HG02642 (cell line): ENCODE results near the gene JAM3.

Source experiments
- ATAC-seq: cut with Tn5 transposase; IDR thresholded peaks from one replicate; pipeline ENCODE4 v1.9.1; 2021; ENCODE audit warnings: mild to moderate bottlenecking; ENCODE audit not compliant: unreplicated experiment, poor library complexity

Gene JAM3

DNA sequence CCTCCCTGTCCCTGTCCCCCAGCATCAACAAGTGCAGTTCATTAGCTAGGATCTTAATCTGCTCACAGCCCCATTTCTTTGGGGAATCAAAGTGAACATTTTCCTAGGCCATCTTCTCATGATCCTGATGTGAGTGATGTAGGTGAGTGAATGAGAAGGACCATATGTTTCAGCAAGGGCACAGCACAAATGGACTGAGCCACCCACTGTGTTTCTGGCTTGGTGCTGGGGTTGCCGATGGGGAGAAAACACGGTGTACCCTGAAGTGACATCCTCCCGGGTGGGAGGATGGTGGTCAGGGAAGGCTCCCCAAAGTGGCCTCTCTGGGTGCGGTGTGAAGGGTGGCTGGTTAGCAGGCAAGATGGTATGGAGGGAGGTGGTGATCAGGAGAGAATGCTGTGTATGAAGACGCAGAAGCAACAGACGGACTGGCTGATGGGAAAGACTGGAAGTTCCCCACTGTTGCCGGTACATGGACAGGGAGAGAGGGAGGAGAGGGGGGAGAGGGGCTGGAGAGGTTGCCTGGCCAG is 72.2 kb downstream of the JAM3 start:
- ATAC-seq, result no peak

DNA sequence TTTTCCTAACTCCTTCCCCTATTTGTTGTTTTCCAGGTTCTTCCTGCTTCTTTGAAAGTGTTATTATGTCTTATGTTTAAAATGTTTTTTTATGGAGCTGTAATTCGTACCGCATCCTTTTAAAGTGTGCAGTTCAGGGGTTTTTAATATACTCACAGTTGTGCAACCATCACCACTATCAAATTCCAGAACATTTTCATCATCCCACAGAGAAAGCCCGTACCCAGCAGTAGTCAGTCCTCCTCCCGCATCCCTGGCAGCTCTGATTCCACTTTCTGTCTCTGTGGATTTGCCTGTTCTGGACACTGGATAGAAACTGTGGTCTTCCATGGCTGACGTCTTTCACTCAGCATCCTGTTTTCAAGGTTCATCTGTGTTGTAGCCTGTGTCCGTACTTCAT is 73.7 kb downstream of the JAM3 start:
- no peak for ATAC-seq

DNA sequence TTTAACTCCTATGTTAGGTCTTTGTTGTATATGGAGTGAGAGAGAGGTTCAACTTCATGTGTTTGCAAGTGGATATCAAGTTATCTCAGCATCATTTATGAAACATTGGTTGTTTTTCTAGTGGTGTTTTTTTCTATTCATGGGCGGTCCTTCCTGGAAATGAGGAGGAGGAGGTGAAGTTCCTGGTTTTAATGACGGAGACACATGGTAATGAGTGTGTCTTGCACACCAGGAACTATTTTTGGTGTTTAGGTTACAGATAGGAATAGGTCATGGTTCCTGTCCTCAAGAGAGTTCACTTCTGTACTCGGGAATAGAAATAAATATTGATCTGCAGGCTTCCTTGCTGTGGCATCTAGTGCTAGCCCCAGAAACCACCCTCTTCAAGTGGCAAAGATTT is 74.9 kb downstream of the JAM3 start:
- ATAC-seq, result no peak

DNA sequence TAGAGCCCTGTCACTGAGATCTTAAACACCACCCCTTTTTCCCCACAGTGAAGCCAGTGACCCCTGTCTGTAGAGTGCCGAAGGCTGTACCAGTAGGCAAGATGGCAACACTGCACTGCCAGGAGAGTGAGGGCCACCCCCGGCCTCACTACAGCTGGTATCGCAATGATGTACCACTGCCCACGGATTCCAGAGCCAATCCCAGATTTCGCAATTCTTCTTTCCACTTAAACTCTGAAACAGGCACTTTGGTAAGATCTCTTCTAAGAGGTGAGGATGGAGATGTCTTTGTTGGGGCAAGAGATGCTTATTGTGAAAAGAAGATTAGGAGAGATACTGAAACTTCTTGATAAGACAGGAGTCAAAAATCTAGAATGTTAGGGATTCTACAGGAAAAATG is 75.9 kb downstream of the JAM3 start:
- no peak for ATAC-seq

DNA sequence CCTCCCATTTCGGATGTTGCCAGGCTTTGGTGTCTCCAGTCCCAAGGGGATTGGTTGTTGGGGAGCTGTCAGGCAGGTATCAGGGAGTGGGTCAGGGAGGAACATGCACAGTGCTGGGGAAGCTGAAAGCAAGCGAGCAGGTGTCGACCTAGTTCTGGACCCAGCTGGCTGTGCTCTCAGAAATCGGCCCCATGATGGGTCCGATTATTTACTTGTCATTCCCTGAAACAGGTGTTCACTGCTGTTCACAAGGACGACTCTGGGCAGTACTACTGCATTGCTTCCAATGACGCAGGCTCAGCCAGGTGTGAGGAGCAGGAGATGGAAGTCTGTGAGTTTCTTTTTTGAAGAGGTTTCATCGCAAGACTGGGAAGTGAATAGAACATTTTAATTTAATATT is 76.8 kb downstream of the JAM3 start:
- no peak for ATAC-seq

DNA sequence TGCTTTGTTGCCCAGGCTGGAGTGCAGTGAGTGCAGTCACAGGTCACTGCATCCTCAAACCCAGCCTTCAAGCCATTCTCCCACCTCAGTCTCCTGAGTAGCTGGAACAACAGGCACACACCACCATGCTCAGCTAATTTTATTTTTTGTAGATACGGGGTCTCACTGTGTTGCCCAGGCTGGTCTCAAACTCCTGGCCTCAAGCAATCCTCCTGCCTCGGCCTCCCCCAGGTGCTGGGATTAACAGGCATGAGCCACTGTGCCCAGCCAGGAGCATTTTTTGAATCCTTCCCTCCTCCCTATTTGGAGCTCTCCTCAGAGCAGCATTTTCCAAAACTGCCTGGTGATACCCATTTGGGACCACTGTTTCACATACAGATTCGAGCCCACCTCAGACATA is 77.7 kb downstream of the JAM3 start:
- no peak for ATAC-seq

DNA sequence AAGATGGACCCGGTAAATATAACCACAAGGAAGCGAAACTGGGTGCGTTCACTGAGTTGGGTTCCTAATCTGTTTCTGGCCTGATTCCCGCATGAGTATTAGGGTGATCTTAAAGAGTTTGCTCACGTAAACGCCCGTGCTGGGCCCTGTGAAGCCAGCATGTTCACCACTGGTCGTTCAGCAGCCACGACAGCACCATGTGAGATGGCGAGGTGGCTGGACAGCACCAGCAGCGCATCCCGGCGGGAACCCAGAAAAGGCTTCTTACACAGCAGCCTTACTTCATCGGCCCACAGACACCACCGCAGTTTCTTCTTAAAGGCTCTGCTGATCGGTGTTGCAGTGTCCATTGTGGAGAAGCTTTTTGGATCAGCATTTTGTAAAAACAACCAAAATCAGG is 80.5 kb downstream of the JAM3 start:
- ATAC-seq, result no peak

DNA sequence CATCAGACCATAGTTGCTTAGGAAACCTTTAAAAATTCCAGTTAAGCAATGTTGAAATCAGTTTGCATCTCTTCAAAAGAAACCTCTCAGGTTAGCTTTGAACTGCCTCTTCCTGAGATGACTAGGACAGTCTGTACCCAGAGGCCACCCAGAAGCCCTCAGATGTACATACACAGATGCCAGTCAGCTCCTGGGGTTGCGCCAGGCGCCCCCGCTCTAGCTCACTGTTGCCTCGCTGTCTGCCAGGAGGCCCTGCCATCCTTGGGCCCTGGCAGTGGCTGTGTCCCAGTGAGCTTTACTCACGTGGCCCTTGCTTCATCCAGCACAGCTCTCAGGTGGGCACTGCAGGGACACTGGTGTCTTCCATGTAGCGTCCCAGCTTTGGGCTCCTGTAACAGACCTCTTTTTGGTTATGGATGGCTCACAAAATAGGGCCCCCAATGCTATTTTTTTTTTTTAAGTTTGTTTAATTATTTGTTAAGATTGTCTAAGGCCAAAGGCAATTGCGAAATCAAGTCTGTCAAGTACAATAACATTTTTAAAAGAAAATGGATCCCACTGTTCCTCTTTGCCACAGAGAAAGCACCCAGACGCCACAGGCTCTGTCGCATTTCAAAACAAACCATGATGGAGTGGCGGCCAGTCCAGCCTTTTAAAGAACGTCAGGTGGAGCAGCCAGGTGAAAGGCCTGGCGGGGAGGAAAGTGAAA is 81.5 kb downstream of the JAM3 start:
- ATAC-seq, result no peak

DNA sequence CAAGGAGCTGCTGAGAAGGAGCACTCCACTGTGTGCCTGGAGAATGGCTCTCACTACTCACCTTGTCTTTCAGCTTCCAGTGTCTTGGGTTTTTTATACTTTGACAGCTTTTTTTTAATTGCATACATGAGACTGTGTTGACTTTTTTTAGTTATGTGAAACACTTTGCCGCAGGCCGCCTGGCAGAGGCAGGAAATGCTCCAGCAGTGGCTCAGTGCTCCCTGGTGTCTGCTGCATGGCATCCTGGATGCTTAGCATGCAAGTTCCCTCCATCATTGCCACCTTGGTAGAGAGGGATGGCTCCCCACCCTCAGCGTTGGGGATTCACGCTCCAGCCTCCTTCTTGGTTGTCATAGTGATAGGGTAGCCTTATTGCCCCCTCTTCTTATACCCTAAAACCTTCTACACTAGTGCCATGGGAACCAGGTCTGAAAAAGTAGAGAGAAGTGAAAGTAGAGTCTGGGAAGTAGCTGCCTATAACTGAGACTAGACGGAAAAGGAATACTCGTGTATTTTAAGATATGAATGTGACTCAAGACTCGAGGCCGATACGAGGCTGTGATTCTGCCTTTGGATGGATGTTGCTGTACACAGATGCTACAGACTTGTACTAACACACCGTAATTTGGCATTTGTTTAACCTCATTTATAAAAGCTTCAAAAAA is 82.3 kb downstream of the JAM3 start:
- ATAC-seq, result no peak

DNA sequence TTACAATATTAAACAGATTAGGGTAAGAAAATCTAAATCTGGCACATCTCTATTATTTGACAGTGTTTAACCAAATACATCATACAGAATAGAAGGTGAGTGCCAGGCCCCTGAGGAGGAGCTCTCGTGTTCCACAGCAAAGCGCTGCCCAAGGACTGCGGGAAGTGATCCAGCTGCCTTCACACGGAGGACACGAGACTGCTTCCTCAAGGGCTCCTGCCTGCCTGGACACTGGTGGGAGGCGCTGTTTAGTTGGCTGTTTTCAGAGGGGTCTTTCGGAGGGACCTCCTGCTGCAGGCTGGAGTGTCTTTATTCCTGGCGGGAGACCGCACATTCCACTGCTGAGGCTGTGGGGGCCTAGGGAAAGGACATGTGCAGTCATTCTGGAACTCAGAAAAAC is 83.8 kb downstream of the JAM3 start:
- ATAC-seq, result no peak

DNA sequence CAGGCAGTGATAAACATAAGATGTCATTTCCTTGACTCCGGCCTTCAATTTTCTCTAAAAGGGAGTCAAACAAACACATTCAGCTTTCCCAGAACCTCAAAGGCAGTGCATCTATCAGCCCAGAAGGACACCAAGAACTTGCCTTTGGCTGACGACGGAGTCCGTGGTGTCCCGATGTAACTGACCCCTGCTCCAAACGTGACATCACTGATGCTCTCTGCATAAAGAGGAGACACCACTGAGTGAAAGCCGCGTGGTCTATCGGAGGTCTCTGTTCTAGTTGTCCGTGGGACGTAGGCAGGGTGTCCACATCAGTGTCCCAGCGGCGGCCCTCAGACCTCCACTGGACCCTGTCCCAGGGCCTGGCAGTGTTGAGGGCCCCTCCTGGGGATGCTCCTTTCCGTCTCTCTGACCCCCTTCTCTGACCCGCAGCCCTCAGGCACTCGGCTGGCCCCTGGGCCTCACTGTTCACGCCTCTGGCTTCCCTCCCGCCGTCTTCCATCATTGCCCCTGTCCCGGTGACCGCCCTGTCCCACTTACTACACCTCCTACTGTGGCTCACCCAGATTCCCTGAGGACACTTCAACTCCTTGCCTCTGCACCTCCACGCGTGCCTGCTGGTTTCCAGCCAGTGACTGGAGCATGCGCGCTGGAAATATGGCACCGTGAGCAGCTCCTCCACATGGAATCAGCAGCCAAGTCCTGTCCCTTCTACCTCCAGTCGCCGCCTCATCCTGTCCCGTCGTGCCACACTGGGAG is 84.5 kb downstream of the JAM3 start:
- no peak for ATAC-seq

DNA sequence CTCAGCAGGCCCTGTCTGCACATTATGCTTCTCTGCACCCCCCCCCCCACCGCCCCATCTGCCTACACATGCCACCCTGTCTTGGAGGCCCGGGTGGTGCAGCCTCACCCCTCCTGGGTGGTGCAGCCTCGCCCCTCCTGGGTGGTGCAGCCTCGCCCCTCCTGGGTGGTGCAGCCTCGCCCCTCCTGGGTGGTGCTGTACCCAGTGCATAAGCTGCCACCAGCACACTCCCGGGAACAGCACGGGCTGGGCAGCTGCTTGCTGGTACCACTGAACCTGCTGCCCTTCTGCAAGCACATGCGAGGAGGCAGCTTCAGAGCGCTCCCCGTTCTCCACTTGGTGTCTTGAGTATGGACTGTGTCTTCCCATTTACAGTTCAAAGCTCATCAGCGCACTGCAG is 85.6 kb downstream of the JAM3 start:
- ATAC-seq, result no peak

DNA sequence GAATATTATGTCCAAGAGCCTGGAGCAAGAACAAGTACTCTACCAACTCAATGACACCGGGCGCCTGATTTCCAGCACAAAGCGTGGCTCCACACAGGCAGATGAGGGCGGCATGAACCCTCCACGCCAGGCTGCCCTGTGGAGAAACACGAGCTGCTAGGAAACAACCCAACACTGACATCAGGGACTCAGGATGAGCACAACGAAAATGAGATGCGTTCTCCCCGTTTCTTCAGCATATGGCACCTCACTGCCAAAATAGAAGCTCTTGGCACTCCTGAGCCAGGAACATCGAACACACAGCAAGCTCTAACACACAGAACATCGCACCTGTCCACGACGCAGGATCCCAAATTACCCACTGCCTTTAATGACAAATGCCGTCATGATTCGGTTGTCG is 86.6 kb downstream of the JAM3 start:
- ATAC-seq, result no peak

DNA sequence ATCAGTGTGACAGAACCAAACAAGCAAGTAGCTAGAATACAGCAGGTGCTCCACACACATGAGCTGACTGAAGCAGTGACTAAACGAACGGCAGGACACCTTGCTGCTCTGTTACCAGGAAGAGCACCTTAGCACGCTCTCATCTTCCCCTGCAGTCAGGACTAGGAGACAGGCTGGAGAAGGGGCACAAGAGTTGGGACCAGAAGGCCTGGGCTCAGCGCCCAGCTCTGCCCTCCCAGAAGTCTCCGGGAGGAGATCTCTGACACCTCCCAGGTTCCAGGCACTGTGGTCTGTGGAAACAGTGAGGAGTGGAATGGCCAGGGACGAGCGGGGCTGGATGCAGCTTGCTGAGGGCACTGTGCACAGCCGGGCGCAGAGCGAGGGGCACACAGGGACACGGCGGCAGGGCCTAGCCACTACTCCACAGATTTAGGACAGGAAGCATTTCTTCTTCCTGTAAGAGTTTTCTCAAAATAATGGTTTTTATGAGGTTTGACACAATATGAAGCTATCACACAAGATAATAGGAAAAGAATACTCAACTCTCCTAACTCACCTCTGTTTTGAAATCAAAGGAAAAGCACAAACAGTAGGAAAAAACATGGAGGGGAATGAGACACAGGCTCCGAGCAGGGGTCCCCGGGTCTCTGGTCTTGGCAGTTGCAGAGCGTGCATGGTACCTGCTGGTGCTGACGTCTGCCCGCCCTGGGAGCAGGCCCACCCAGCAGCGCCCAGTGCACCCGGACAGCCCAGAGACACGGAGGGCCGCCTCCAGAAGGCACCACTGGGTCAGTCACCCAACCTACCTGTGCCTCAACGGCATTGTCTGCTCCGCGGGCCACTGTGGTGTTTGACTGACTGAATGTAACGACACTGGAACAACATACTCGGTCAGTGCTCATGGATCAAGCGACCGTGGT is 87.3 kb downstream of the JAM3 start:
- no peak for ATAC-seq

DNA sequence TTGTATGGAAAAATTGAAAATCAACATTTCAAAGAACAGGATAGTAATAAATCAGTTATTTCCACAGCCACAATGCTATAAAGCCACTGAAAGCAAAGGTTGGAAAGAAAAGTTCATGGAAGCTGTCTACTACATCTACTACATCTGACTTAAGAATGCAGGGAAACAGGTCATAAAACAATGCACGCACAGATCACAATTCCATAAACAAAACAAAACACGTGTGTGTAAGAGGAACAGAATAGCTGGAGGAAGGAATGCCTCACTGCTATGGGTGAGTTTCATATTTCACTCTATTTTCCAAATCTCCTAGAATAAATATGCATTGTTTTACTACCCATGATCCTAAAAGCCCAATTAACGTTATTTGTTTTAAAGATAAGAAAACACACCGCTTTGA is 88.6 kb downstream of the JAM3 start:
- no peak for ATAC-seq

DNA sequence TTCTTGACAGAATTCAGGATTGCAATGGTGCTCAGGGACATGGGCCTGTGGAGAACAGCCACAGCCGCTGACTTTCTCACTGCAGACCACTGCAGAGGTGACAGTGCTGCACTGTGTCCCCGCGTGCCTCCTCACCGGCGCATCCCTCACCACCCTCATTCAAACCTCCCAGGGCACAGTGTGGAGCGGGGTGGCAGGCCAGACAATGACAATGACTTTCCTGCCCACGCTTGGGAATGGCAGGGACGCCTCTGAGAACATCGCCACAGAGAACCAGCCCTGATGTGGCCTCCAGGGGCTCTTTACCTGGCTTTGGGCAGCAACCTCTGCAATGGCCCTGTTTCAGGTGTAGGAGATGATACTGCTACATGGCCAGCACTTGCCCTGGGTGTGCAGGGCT is 89.2 kb downstream of the JAM3 start:
- no peak for ATAC-seq

DNA sequence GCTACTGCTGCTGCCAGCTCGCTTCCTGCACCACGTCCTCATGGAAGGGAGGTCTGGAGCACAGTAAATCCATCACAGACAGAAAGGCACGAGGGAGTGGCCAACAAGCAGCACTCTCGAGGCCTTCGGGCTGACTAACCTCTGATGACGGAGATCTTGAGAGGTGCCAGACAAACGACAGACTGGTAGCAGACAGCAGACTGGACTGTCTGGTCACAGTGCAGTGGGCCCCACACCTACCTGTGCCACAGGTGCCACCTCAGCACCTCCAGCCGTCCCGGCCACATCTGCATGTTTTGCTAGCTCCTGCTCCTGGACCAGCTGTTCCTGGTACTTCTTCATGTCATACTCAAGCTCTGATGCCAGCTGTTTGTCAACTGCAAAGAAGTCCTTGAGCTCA is 90.8 kb downstream of the JAM3 start:
- ATAC-seq, result no peak

DNA sequence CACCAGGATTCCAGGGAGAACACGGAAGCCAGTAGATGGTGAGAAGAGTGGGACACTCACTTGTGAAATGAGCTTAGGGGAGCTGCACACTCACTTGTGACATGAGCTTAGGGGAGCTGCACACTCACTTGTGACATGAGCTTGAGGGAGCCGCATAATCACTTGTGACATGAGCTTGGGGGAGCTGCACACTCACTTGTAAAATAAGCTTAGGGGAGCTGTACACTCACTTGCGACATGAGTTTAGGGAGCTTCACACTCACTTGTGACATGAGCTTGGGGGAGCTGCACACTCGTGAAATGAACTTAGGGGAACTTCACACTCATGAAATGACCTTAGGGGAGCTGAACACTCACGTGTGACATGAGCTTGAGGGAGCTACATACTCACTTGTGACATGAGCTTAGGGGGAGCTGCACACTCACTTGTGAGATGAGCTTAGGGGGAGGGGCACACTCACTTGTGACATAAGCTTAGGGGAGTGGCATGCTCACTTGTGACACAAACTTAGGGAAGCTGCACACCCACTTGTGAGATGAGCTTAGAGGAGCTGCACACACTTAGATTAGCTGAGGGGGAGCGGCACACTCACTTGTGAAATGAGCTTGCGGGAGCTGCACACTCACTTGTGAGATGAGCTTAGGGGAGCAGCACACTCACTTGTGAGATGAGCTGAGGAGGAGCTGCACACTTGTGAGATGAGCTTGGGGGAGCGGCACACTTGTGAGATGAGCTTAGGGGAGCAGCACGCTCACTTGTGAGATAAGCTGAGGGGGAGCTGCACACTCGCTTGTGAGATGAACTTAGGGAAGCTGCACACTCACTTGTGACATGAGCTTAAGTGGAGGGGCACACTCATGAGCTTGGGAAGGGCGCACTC is 95.9 kb downstream of the JAM3 start:
- ATAC-seq, result no peak

DNA sequence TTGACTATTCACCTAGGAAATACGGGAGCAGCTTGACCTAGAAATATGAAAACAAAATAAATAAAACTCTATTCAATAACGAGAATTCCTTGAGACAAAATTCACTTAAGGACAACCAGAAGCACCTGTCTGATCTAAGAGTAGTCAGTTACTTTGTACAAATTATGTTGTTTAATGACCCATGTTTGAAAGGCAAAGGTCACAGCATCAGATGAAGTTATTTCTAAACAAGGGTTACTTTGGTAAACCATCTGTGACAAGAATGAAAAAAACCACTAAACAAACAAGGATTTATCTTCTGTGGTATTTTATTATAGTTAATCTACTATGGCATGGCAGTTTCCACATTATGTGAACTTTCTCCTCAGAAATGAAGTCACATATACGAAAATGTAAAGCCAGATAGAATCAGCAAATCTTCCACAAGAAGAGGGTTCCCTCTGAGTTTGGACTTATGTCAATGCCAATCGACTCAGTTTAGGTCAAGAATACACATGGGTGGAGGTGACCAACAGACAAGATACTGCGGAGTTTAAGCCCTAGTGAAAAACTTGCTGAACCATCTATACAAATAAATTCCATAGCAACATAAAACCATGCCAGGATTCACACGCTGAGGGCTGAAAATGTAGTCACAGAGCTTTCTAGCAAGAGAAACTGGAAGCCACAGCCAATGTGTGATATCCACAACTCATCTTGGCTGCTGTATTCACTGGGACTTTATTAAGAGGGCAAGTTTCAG is 101.5 kb downstream of the JAM3 start:
- no peak for ATAC-seq
